MM.1S (cell line): ENCODE results near the gene ZBTB7A.

Source experiments
- DNase-seq: peaks from one replicate; pipeline ENCODE4 v3.0.0-alpha.2; 2015
- H2AFZ ChIP-seq: fragments of 300-600 bp; sonication (generic); 2 replicates; pipeline ENCODE4 v1.6.0; 2016; ENCODE audit warnings: antibody characterized with exemption, low read length
- H3F3A ChIP-seq: fragments of 300-600 bp; sonication (generic); 2 replicates; pipeline ENCODE4 v1.6.1; 2016; ENCODE audit warnings: mild to moderate bottlenecking, antibody characterized with exemption, low read length, moderate library complexity, mixed read lengths; ENCODE audit not compliant: insufficient read depth
- H3K27ac ChIP-seq: fragments of 300-600 bp; sonication (generic); 2 replicates; pipeline ENCODE4 v1.5.1; 2016; ENCODE audit warnings: mild to moderate bottlenecking, low read length
- H3K27me3 ChIP-seq: fragments of 300-600 bp; sonication (generic); replicated peaks from 2 replicates; pipeline ENCODE4 v1.6.0; 2016; ENCODE audit warnings: low read length; ENCODE audit not compliant: insufficient read depth
- H3K36me3 ChIP-seq: fragments of 300-600 bp; sonication (generic); replicated peaks from 2 replicates; pipeline ENCODE4 v1.6.1; 2016; ENCODE audit warnings: mild to moderate bottlenecking, low read length, mixed read lengths; ENCODE audit not compliant: insufficient read depth
- H3K4me1 ChIP-seq: fragments of 300-600 bp; sonication (generic); 2 replicates; pipeline ENCODE4 v1.6.1; 2016; ENCODE audit warnings: low read length, mixed read lengths
- H3K4me2 ChIP-seq: fragments of 300-600 bp; sonication (generic); 2 replicates; pipeline ENCODE4 v1.6.0; 2016; ENCODE audit warnings: low read depth, low read length
- H3K4me3 ChIP-seq: fragments of 300-600 bp; sonication (generic); 2 replicates; pipeline ENCODE4 v1.5.1; 2016; ENCODE audit warnings: low read length, mixed read lengths
- H3K79me2 ChIP-seq: fragments of 300-600 bp; sonication (generic); 2 replicates; pipeline ENCODE4 v1.6.1; 2016; ENCODE audit warnings: mixed run types, low read length, mixed read lengths
- H3K9ac ChIP-seq: fragments of 300-600 bp; sonication (generic); 2 replicates; pipeline ENCODE4 v1.6.1; 2016; ENCODE audit warnings: low read length, mixed read lengths
- H3K9me2 ChIP-seq: fragments of 300-600 bp; sonication (generic); replicated peaks from 2 replicates; pipeline ENCODE4 v1.6.1; 2016; ENCODE audit warnings: mild to moderate bottlenecking, low read length, mixed read lengths; ENCODE audit not compliant: insufficient read depth
- H3K9me3 ChIP-seq: fragments of 300-600 bp; sonication (generic); replicated peaks from 2 replicates; pipeline ENCODE4 v1.6.1; 2016; ENCODE audit warnings: mild to moderate bottlenecking, low read length, mixed read lengths; ENCODE audit not compliant: insufficient read depth
- H4K20me1 ChIP-seq: fragments of 300-600 bp; sonication (generic); 2 replicates; pipeline ENCODE4 v1.6.1; 2016; ENCODE audit warnings: mild to moderate bottlenecking, low read length, moderate library complexity, mixed read lengths; ENCODE audit not compliant: insufficient read depth
- EZH2 ChIP-seq: fragments of 300-600 bp; sonication (generic); optimal IDR thresholded peaks from 2 replicates; pipeline ENCODE3; 2017; ENCODE audit warnings: low read depth, mild to moderate bottlenecking, antibody characterized with exemption, low read length, mixed read lengths
- EZH2phosphoT487 ChIP-seq: fragments of 300-600 bp; sonication (generic); IDR thresholded peaks from 2 replicates; pipeline ENCODE4 v1.6.1; 2018; ENCODE audit warnings: antibody characterized with exemption, low read length
- TF ChIP-seq, protein P1 (sequence below): fragments of 300-600 bp; sonication (generic); IDR thresholded peaks from 2 replicates; pipeline ENCODE4 v1.5.1; 2016; ENCODE audit warnings: antibody characterized with exemption, low read length, mixed read lengths

Gene ZBTB7A

GRCh38 chr19:4044990-4045465, 21.7 kb downstream of the ZBTB7A start:
- Histone ChIP-seq H3F3A (0 out of 2 replicates have a peak, but pooled peaks cover 7% of the 10 kb centered on the region), H3K9me2 (no peaks in the 10 kb centered on the region), H3K27me3 (no peaks in the 10 kb centered on the region), H3K4me1 (no peaks in the 10 kb centered on the region), H3K27ac (no peak overlapping the region), H4K20me1 (peaks cover 16% of the 10 kb centered on the region), H3K9me3 (no peaks in the 10 kb centered on the region), H3K9ac (no peak overlapping the region), H3K79me2 (peaks cover 38% of the 10 kb centered on the region), H2AFZ (no peak overlapping the region), H3K36me3 (peaks cover 3% of the 10 kb centered on the region; the same call in 1 of the 2 replicates), H3K4me3 (no peak overlapping the region), H3K4me2 (no peak overlapping the region)
- DNase-seq: no peak
- TF ChIP-seq EZH2phosphoT487 (no peak), EZH2 (no peak)
- TF ChIP-seq, protein P1, sequence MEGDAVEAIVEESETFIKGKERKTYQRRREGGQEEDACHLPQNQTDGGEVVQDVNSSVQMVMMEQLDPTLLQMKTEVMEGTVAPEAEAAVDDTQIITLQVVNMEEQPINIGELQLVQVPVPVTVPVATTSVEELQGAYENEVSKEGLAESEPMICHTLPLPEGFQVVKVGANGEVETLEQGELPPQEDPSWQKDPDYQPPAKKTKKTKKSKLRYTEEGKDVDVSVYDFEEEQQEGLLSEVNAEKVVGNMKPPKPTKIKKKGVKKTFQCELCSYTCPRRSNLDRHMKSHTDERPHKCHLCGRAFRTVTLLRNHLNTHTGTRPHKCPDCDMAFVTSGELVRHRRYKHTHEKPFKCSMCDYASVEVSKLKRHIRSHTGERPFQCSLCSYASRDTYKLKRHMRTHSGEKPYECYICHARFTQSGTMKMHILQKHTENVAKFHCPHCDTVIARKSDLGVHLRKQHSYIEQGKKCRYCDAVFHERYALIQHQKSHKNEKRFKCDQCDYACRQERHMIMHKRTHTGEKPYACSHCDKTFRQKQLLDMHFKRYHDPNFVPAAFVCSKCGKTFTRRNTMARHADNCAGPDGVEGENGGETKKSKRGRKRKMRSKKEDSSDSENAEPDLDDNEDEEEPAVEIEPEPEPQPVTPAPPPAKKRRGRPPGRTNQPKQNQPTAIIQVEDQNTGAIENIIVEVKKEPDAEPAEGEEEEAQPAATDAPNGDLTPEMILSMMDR: no peak

GRCh38 chr19:4043966-4044715, 22.6 kb downstream of the ZBTB7A start:
- Histone ChIP-seq H3K9me3 (no peaks in the 10 kb centered on the region), H3K79me2 (peaks cover 30% of the 10 kb centered on the region), H3K9ac (no peak overlapping the region), H3K27me3 (no peaks in the 10 kb centered on the region), H3K9me2 (no peaks in the 10 kb centered on the region), H3K4me3 (no peak overlapping the region), H3K4me1 (no peaks in the 10 kb centered on the region), H4K20me1 (peaks cover 10% of the 10 kb centered on the region; the same call in 1 of the 2 replicates), H3K36me3 (peaks cover 3% of the 10 kb centered on the region; the same call in 1 of the 2 replicates), H3K4me2 (no peak overlapping the region), H2AFZ (no peak overlapping the region), H3K27ac (no peak overlapping the region), H3F3A (peaks cover 7% of the 10 kb centered on the region; the same call in 1 of the 2 replicates)
- no peak for TF ChIP-seq EZH2phosphoT487
- TF ChIP-seq, protein P1: no peak
- TF ChIP-seq EZH2: no peak
- DNase-seq: no peak

DNA sequence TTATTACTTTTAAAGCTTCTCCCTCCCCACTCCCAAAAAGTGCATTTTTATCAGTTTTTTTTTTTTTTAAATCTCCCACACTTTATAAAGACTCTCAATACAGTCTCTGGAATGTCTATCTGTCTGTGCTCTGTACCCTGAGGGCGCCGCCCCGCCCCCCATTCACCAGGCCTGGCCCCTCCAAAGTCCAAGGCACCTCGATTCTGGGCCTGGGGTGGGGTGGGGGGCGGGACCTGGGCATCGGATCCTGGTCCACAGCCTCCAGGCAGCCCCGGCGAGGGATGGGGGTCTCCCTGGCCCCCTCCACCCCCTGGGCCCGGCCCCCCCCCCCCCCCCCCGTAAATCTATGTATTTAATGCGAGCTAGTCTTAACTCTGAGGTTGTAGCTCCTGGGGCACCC, 23.3 kb downstream of the ZBTB7A start:
- H3K27ac ChIP-seq: no peak overlapping the region

More for the DNA sequence above, 23.3 kb downstream of the ZBTB7A start:
- Histone ChIP-seq H3K9ac (no peak overlapping the region), H3K79me2 (peaks cover 25% of the 10 kb centered on the region), H2AFZ (no peak overlapping the region), H3K4me2 (no peak overlapping the region), H3K4me3 (no peak overlapping the region), H3K4me1 (no peaks in the 10 kb centered on the region), H3K36me3 (0 out of 2 replicates have a peak, but pooled peaks cover 2% of the 10 kb centered on the region), H3F3A (peaks cover 7% of the 10 kb centered on the region; the same call in 1 of the 2 replicates), H3K9me2 (no peaks in the 10 kb centered on the region), H3K9me3 (no peaks in the 10 kb centered on the region), H4K20me1 (peaks cover 7% of the 10 kb centered on the region; the same call in 1 of the 2 replicates), H3K27me3 (no peaks in the 10 kb centered on the region)
- TF ChIP-seq EZH2 (no peak), EZH2phosphoT487 (no peak)
- TF ChIP-seq, protein P1: no peak
- no peak for DNase-seq
